Measurements from ENCODE around the gene ARID4A.
"Not testable (repeated sequence)": the region's sequence is repeated elsewhere in the genome, so short reads cannot be mapped to it uniquely, and the experiment has no call there.

The ARID4A gene

GRCh38 chr14:58331111-58331510 lies 32.8 kb downstream of the ARID4A start:
- H3K9ac ChIP-seq (ENCODE audit: low read depth, low read length) = no peak overlapping the region

DNA sequence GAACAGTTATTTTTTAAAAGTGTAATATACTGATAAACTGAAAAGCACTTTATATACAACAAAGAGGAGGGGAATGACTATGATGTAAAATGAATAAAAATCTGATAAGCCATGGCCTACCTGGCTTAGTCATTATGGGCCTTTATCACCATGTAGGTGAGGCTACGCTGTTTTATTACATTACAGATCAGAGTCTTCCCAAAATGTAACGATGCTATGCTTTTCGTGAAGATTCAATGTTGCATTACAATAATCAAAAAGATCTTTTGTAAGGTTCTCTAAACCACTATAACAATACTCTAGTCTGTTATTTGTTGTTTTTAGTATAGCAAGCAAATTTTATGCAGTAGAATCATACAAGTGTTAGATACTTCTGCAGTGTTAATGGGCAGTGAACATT lies 34.2 kb downstream of the ARID4A start:
- Histone ChIP-seq H3K9ac (ENCODE audit: low read depth, low read length) (no peak overlapping the region), H3K27ac (ENCODE audit: low read length) (no peak overlapping the region), H3K4me1 (ENCODE audit: insufficient read depth, low read length) (no peaks in the 10 kb centered on the region), H3K9me3 (ENCODE audit: insufficient read depth, low read depth, low read length) (no peaks in the 10 kb centered on the region), H3K4me3 (ENCODE audit: low read length) (no peak overlapping the region), H3K36me3 (ENCODE audit: insufficient read depth, low read depth, low read length) (peaks cover 48% of the 10 kb centered on the region), H3K27me3 (ENCODE audit: insufficient read depth, low read length) (no peaks in the 10 kb centered on the region)

More at GRCh38 chr14:58331111-58331510, 32.8 kb downstream of the ARID4A start:
- no peak overlapping the region for H3K27ac ChIP-seq (ENCODE audit: low read length)
- no peaks in the 10 kb centered on the region for H3K27me3 ChIP-seq (ENCODE audit: insufficient read depth, low read length)
- peaks cover 61% of the 10 kb centered on the region for H3K36me3 ChIP-seq (ENCODE audit: insufficient read depth, low read depth, low read length)
- H3K4me1 ChIP-seq (ENCODE audit: insufficient read depth, low read length) = no peaks in the 10 kb centered on the region
- H3K9me3 ChIP-seq (ENCODE audit: insufficient read depth, low read depth, low read length) = no peaks in the 10 kb centered on the region
- H3K4me3 ChIP-seq (ENCODE audit: low read length) = no peak overlapping the region

GRCh38 chr14:58339666-58340065 lies 41.3 kb downstream of the ARID4A start:
- H3K4me1 ChIP-seq (ENCODE audit: insufficient read depth, low read length); H3K27ac ChIP-seq (ENCODE audit: low read length); H3K4me3 ChIP-seq (ENCODE audit: low read length); H3K27me3 ChIP-seq (ENCODE audit: insufficient read depth, low read length); H3K9ac ChIP-seq (ENCODE audit: low read depth, low read length); H3K9me3 ChIP-seq (ENCODE audit: insufficient read depth, low read depth, low read length): not testable (repeated sequence)
- H3K36me3 ChIP-seq (ENCODE audit: insufficient read depth, low read depth, low read length) = peaks cover 22% of the 10 kb centered on the region

DNA sequence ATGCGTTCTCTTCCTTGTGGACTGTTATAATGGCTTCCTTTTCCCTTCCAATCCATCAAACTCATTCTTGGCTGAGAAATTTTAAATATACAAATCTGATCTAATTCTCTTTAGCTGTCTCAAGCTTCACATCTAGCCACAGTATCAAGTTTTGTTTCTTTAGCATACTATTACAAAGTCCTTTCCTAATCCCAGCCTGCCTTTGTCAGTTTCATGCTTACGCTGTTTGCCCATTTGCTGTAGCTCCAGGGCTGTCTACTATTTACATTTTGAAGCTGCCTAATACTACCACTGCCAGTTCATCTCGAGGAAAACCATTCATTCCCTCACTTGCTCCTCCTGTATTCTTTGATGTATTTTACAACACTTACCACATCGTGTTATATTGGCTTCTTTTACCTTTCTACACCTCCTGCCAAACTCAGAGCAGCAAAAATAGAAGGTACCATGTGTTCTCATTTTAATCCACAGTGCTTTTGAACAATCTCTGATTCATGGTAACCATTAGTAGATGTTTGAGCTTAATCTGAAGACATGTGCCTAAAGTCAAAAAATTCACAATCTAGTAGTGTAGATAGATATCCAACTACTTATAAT lies 42.9 kb downstream of the ARID4A start:
- Histone ChIP-seq H3K9me3 (ENCODE audit: insufficient read depth, low read depth, low read length) (no peaks in the 10 kb centered on the region), H3K27ac (ENCODE audit: low read length) (no peak overlapping the region), H3K4me1 (ENCODE audit: insufficient read depth, low read length) (no peaks in the 10 kb centered on the region), H3K36me3 (ENCODE audit: insufficient read depth, low read depth, low read length) (peaks cover 24% of the 10 kb centered on the region; the same call in 1 of the 2 replicates), H3K9ac (ENCODE audit: low read depth, low read length) (no peak overlapping the region), H3K27me3 (ENCODE audit: insufficient read depth, low read length) (no peaks in the 10 kb centered on the region), H3K4me3 (ENCODE audit: low read length) (no peak overlapping the region)

DNA sequence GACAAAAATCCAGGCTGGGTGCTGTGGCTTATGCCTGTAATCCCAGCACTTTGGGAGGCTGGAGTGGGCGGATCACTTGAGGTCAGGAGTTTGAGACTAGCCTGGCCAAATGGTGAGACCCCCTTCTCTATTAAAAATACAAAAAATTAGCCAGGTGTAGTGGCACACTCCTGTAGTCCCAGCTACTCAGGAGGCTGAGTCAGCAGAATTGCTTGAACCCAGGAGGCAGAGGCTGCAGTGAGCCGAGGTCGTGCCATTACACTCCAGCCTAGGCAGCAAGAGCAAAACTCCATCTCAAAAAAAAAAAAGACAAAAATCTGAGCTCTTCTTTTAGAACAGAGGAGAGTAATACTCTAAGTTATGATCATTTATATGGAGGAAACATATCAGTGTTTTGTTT lies 45.2 kb downstream of the ARID4A start:
- not testable (repeated sequence) for H3K4me3 ChIP-seq (ENCODE audit: low read length); H3K27ac ChIP-seq (ENCODE audit: low read length); H3K9me3 ChIP-seq (ENCODE audit: insufficient read depth, low read depth, low read length); H3K4me1 ChIP-seq (ENCODE audit: insufficient read depth, low read length); H3K27me3 ChIP-seq (ENCODE audit: insufficient read depth, low read length); H3K9ac ChIP-seq (ENCODE audit: low read depth, low read length)
- peaks cover 39% of the 10 kb centered on the region for H3K36me3 ChIP-seq (ENCODE audit: insufficient read depth, low read depth, low read length)

GRCh38 chr14:58353516-58354299 lies 55.4 kb downstream of the ARID4A start:
- no peaks in the 10 kb centered on the region for H3K9me3 ChIP-seq (ENCODE audit: insufficient read depth, low read depth, low read length)
- H3K27ac ChIP-seq (ENCODE audit: low read length) = no peak overlapping the region
- H3K27me3 ChIP-seq (ENCODE audit: insufficient read depth, low read length) = no peaks in the 10 kb centered on the region
- no peak overlapping the region for H3K4me3 ChIP-seq (ENCODE audit: low read length)
- H3K9ac ChIP-seq (ENCODE audit: low read depth, low read length) = no peak overlapping the region
- no peaks in the 10 kb centered on the region; the same call in 1 of the 2 replicates for H3K4me1 ChIP-seq (ENCODE audit: insufficient read depth, low read length)
- peaks cover 63% of the 10 kb centered on the region for H3K36me3 ChIP-seq (ENCODE audit: insufficient read depth, low read depth, low read length)

DNA sequence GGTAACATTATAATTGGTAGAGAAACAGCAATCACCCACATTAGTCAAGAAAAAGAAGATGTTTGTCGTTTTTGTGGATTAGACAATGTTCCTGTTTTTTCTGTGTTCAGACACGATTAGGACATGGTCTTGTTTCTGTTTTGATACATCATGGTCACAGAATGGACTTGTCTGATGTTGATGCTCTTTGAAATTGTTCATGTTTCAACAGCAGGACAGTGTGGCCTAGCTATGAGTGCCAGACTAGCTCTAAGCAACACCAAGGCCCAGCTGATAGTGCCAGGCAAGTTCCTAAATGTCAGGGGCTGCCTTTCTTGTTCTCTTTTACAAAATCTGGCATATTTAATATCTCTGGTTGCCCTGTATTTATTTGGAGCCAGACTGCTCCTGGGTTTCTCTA lies 56.5 kb downstream of the ARID4A start:
- no peak overlapping the region for H3K9ac ChIP-seq (ENCODE audit: low read depth, low read length)
- no peak overlapping the region for H3K4me3 ChIP-seq (ENCODE audit: low read length)
- H3K27ac ChIP-seq (ENCODE audit: low read length) = no peak overlapping the region
- H3K27me3 ChIP-seq (ENCODE audit: insufficient read depth, low read length) = no peaks in the 10 kb centered on the region
- H3K36me3 ChIP-seq (ENCODE audit: insufficient read depth, low read depth, low read length) = peaks cover 62% of the 10 kb centered on the region
- no peaks in the 10 kb centered on the region; the same call in 1 of the 2 replicates for H3K4me1 ChIP-seq (ENCODE audit: insufficient read depth, low read length)
- H3K9me3 ChIP-seq (ENCODE audit: insufficient read depth, low read depth, low read length) = no peaks in the 10 kb centered on the region

DNA sequence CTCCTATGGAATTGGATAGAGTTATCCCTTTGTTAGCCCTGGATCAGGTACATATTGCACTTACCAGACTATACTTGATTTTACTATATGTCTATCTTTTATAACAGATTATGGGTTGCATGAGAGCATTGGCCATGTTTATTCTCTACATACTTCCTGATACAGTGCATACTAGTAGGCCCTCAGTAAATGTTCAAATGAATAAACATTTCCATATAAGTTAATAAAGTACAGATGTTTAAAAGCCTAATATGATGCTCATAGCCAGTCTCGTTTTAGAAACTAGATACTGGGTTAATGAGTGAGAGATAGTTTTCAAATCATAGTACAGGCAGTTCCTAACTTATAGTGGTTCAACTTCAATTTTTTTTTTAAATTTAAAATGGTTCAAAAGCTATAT lies 57.9 kb downstream of the ARID4A start:
- no peaks in the 10 kb centered on the region; the same call in 1 of the 2 replicates for H3K4me1 ChIP-seq (ENCODE audit: insufficient read depth, low read length)
- no peaks in the 10 kb centered on the region for H3K9me3 ChIP-seq (ENCODE audit: insufficient read depth, low read depth, low read length)
- H3K9ac ChIP-seq (ENCODE audit: low read depth, low read length) = no peak overlapping the region
- H3K36me3 ChIP-seq (ENCODE audit: insufficient read depth, low read depth, low read length) = peaks cover 61% of the 10 kb centered on the region
- H3K27ac ChIP-seq (ENCODE audit: low read length) = no peak overlapping the region
- no peaks in the 10 kb centered on the region for H3K27me3 ChIP-seq (ENCODE audit: insufficient read depth, low read length)
- H3K4me3 ChIP-seq (ENCODE audit: low read length) = no peak overlapping the region

DNA sequence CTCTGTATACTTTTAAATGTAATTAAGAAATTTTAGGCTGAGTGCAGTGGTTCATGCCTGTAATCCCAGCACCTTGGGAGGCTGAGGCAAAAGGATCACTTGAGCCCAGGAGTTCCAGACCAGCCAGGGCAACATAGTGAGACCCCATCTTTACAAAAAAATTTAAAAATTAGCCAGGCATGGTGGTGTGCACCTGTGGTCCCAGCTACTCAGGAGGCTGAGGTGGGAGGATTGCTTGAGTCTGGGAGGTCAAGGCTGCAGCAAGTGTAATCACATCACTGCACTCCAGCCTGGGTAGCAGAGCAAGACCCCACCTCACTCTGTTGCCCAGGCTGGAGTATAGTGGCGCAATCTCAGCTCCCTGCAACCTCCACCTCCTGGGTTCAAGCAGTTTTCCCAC lies 63.9 kb downstream of the ARID4A start:
- H3K4me3 ChIP-seq (ENCODE audit: low read length); H3K4me1 ChIP-seq (ENCODE audit: insufficient read depth, low read length); H3K27ac ChIP-seq (ENCODE audit: low read length); H3K27me3 ChIP-seq (ENCODE audit: insufficient read depth, low read length); H3K9me3 ChIP-seq (ENCODE audit: insufficient read depth, low read depth, low read length); H3K9ac ChIP-seq (ENCODE audit: low read depth, low read length): not testable (repeated sequence)
- H3K36me3 ChIP-seq (ENCODE audit: insufficient read depth, low read depth, low read length) = peaks cover 61% of the 10 kb centered on the region

DNA sequence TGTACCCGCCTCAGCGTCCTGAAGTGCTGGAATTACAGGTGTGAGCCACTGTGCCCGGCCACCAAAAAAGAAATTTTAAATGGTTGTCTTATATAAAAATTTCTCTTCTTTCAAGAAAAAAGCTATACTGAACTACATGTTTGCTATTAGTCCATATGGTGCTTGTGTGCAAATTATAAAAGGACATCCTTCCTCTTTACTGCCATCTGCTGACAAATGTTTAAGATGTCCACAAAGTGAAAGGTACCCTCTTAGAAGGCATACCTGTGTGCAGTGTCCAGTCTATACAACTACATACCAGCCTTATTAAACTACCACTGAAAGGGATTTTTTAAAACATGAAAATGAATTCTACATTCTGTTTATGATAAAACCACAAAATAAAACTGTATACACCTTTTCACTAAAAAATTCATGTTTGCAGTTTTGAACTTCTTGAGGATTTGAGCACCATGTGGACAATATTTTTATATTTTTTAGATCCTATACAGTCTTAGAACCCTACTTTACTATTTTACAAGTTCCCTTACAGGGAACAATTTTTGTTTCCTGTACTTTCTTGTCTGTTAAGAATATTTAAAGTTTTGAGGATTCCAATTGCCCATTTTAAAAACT lies 64.5 kb downstream of the ARID4A start:
- Histone ChIP-seq H3K36me3 (ENCODE audit: insufficient read depth, low read depth, low read length) (peaks cover 68% of the 10 kb centered on the region), H3K27me3 (ENCODE audit: insufficient read depth, low read length) (no peaks in the 10 kb centered on the region), H3K9me3 (ENCODE audit: insufficient read depth, low read depth, low read length) (no peaks in the 10 kb centered on the region), H3K4me3 (ENCODE audit: low read length) (no peak overlapping the region), H3K4me1 (ENCODE audit: insufficient read depth, low read length) (no peaks in the 10 kb centered on the region), H3K9ac (ENCODE audit: low read depth, low read length) (no peak overlapping the region), H3K27ac (ENCODE audit: low read length) (no peak overlapping the region)

GRCh38 chr14:58364316-58364715 lies 66.0 kb downstream of the ARID4A start:
- no peak overlapping the region for H3K4me3 ChIP-seq (ENCODE audit: low read length)
- H3K9me3 ChIP-seq (ENCODE audit: insufficient read depth, low read depth, low read length) = no peaks in the 10 kb centered on the region

DNA sequence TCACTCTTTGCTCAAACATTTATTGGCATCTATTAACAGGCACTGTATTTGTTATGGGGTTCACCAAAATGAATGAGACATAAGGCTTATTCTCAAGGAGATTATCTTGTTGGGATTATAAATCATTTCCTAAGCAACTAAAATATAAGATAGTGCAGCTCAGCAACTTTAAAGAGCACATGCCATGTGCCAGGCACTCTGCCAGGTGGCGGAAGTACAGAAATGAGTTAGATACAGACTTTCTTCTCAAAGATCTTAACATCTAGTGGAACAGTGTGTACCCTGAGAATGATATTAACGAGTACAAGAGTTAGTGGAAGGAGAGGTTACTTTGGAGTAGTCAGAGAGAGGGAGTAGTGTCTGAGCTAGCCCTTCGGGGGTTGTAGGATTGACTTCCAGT lies 68.9 kb downstream of the ARID4A start:
- Histone ChIP-seq H3K9ac (ENCODE audit: low read depth, low read length) (no peak overlapping the region), H3K36me3 (ENCODE audit: insufficient read depth, low read depth, low read length) (peaks cover 66% of the 10 kb centered on the region), H3K27ac (ENCODE audit: low read length) (no peak overlapping the region), H3K4me3 (ENCODE audit: low read length) (no peak overlapping the region), H3K9me3 (ENCODE audit: insufficient read depth, low read depth, low read length) (no peaks in the 10 kb centered on the region), H3K27me3 (ENCODE audit: insufficient read depth, low read length) (no peaks in the 10 kb centered on the region), H3K4me1 (ENCODE audit: insufficient read depth, low read length) (no peaks in the 10 kb centered on the region)

More at GRCh38 chr14:58364316-58364715, 66.0 kb downstream of the ARID4A start:
- H3K27ac ChIP-seq (ENCODE audit: low read length) = no peak overlapping the region
- no peaks in the 10 kb centered on the region for H3K27me3 ChIP-seq (ENCODE audit: insufficient read depth, low read length)
- H3K9ac ChIP-seq (ENCODE audit: low read depth, low read length) = no peak overlapping the region
- H3K36me3 ChIP-seq (ENCODE audit: insufficient read depth, low read depth, low read length) = peaks cover 69% of the 10 kb centered on the region
- no peaks in the 10 kb centered on the region for H3K4me1 ChIP-seq (ENCODE audit: insufficient read depth, low read length)
